Measurements from ENCODE around the gene UGGT2. TPM values are rescaled to one million over a fixed set of nuclear protein-coding genes. Genes with fewer than 3 reads are reported as not detected.
"Not testable (repeated sequence)": the region's sequence is repeated elsewhere in the genome, so short reads cannot be mapped to it uniquely, and the experiment has no call there.

UGGT2 gene
- total RNA-seq, 6 experiments from 2014 or later: 8.2 to 17.1 (median 10.3) TPM

DNA sequence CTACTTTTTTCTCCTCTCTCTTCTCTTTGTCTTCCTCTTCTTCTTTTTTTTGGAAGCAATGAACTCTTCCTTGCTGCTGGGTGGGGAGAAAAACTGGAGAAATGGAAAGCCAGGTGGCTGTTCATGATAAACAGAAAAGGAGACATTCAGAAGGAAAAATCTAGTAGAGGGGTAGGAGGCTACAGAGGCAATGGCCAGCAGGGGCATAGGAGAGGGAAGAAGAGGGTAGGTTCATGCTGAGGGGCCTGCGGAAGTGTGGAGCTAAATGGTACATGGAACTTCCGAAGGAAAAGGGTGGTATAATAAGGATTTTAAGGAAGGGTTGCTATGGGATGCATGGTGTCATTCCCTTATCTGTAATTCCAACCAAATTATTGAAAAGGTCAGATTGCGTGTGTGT lies 19.2 kb upstream of the UGGT2 start:
- intact Hi-C loops (cut with DNase I): no loop called here
- no peak for ATAC-seq
- H3K27ac ChIP-seq: no peak overlapping the region
- H3K4me3 ChIP-seq: no peak overlapping the region
- H3K9me3 ChIP-seq: no peaks in the 10 kb centered on the region
- no peaks in the 10 kb centered on the region for H3K27me3 ChIP-seq
- no peaks in the 10 kb centered on the region for H3K4me1 ChIP-seq
- H3K36me3 ChIP-seq: no peaks in the 10 kb centered on the region
- 53% methylated on average over 3 of the region's 3 CpGs for WGBS (ENCODE audit: insufficient coverage, low coverage, low lambda C conversion rate, missing lambda C conversion rate)
- TF ChIP-seq CTCF (IDR thresholded peaks at IDR 0.05) (no peak), POLR2A (IDR thresholded peaks at IDR 0.05) (no peak)
- DNase-seq: no peak

GRCh38 chr13:96071504-96071903 lies 18.3 kb upstream of the UGGT2 start:
- 35% methylated on average over 6 of the region's 6 CpGs for WGBS (ENCODE audit: insufficient coverage, low coverage, low lambda C conversion rate, missing lambda C conversion rate)
- intact Hi-C loops (cut with DNase I): no loop called here
- Histone ChIP-seq H3K9me3 (no peaks in the 10 kb centered on the region), H3K4me3 (no peak overlapping the region), H3K27me3 (no peaks in the 10 kb centered on the region), H3K36me3 (no peaks in the 10 kb centered on the region), H3K27ac (no peak overlapping the region), H3K4me1 (no peaks in the 10 kb centered on the region)
- ATAC-seq (no peak), DNase-seq (no peak)
- no peak for TF ChIP-seq POLR2A (IDR thresholded peaks at IDR 0.05)
- no peak for TF ChIP-seq CTCF (IDR thresholded peaks at IDR 0.05)

- H3K36me3 ChIP-seq: no peaks in the 10 kb centered on the region
- ATAC-seq (no peak), DNase-seq (no peak)
- no peaks in the 10 kb centered on the region for H3K9me3 ChIP-seq
- no peak for TF ChIP-seq POLR2A (IDR thresholded peaks at IDR 0.05)
- H3K4me1 ChIP-seq: no peaks in the 10 kb centered on the region
- 42% methylated on average over 2 of the region's 2 CpGs for WGBS (ENCODE audit: insufficient coverage, low coverage, low lambda C conversion rate, missing lambda C conversion rate)
- H3K4me3 ChIP-seq: no peak overlapping the region
- H3K27me3 ChIP-seq: no peaks in the 10 kb centered on the region
- intact Hi-C loops (cut with DNase I): no loop called here
- H3K27ac ChIP-seq: no peak overlapping the region
Measured at GRCh38 chr13:96068729-96069128, 15.5 kb upstream of the UGGT2 start.

DNA sequence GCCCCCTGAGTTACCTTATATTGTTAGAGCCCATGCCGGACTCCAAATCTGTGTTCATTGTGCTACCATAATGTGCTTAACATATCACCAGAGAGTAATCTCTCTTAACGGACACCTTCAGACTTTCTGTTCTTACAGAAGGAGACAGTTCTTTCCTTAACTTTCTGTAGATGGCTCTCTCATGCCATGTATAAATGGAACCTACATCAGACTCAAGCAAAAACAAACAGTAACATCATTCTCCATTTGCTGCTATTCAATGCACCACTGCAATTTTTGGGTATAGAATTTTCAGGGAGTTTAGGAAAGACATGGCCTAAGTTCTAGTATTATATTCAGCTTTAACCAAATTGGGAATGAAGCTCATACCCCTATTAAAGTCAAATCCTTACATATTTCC lies 12.6 kb upstream of the UGGT2 start:
- 78% methylated on average over 2 of the region's 2 CpGs for WGBS (ENCODE audit: insufficient coverage, low coverage, low lambda C conversion rate, missing lambda C conversion rate)
- TF ChIP-seq POLR2A (IDR thresholded peaks at IDR 0.05) (no peak), CTCF (IDR thresholded peaks at IDR 0.05) (no peak)

DNA sequence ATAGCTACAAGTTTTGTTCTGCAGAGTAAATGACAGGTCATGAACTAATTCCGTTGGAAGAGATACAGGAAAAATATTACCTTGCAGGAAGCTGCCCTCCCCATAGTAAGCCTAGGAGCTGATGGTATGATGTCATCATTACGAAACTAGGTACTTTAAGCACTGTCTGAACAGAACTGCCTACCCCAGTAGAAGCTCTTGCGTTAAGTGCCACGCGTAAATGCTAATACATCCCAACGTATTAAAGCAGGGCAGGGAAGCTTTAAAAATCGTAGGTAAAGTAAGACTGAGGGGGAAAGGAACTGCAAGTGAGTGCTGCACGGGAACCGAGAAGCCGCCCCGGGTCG lies 572 bp downstream of the UGGT2 start:
- 2% methylated on average over 12 of the region's 12 CpGs for WGBS (ENCODE audit: insufficient coverage, low coverage, low lambda C conversion rate, missing lambda C conversion rate)
- no peaks in the 10 kb centered on the region for H3K36me3 ChIP-seq

More for the DNA sequence above, 12.6 kb upstream of the UGGT2 start:
- no peak for ATAC-seq
- intact Hi-C loops (cut with DNase I): no loop called here
- Histone ChIP-seq H3K9me3 (no peaks in the 10 kb centered on the region), H3K27me3 (no peaks in the 10 kb centered on the region), H3K4me3 (no peak overlapping the region), H3K4me1 (no peaks in the 10 kb centered on the region), H3K27ac (no peak overlapping the region), H3K36me3 (no peaks in the 10 kb centered on the region)
- no peak for DNase-seq

DNA sequence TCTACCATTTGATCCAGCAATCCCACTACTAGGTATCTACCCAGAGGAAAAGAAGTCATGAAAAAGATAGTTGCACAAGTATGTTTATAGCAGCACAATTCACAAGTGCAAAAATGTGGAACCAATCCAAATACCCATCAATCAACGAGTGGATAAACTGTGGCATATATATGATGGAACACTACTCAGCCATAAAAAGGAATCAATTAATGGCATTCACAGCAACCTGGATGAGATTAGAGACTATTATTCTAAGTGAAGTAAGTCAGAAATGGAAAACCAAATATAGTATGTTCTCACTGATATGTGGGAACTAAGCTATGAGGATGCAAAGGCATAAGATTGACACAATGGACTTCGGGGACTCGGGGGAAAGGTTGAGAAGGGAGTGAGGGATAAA lies 1.3 kb downstream of the UGGT2 start:
- H3K27ac ChIP-seq; ATAC-seq; intact Hi-C loops (cut with DNase I); DNase-seq; H3K27me3 ChIP-seq; H3K36me3 ChIP-seq; H3K4me3 ChIP-seq; H3K4me1 ChIP-seq; H3K9me3 ChIP-seq: not testable (repeated sequence)
- WGBS (ENCODE audit: insufficient coverage, low coverage, low lambda C conversion rate, missing lambda C conversion rate): 91% methylated on average over 3 of the region's 3 CpGs

More for the DNA sequence above, 572 bp downstream of the UGGT2 start:
- Histone ChIP-seq H3K27ac (peak overlapping the region in 2 of 3 donors; percentile 15 to 35), H3K4me1 (peaks cover 0 to 6% (median 0%) of the 10 kb centered on the region in 4 donors), H3K27me3 (no peaks in the 10 kb centered on the region), H3K9me3 (no peaks in the 10 kb centered on the region), H3K4me3 (peak overlapping the region; percentile 75 to 92 (median 79))
- DNase-seq (no peak), ATAC-seq (peak in 3 of 4 donors; percentile 10 to 40 (median 32))
- intact Hi-C loops (cut with DNase I): no loop called here
- no peak for TF ChIP-seq CTCF (IDR thresholded peaks at IDR 0.05)
- TF ChIP-seq POLR2A (IDR thresholded peaks at IDR 0.05): no peak

DNA sequence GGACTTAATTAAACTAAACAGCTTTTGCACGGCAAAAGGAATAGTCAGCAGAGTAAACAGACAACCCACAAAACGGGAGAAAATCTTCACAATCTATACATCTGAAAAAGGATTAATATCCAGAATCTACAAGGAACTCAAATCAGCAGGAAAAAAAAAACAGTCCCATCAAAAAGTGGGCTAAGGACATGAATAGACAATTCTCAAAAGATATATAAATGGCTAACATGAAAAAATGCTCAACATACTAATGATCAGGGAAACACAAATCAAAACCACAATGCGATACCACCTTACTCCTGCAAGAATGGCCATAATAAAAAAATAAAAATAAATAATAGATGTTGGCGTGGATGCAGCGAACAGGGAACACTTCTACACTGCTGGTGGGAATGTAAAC lies 1.7 kb downstream of the UGGT2 start:
- WGBS (ENCODE audit: insufficient coverage, low coverage, low lambda C conversion rate, missing lambda C conversion rate): 82% methylated on average over 4 of the region's 5 CpGs
- intact Hi-C loops (cut with DNase I): not testable (repeated sequence)

DNA sequence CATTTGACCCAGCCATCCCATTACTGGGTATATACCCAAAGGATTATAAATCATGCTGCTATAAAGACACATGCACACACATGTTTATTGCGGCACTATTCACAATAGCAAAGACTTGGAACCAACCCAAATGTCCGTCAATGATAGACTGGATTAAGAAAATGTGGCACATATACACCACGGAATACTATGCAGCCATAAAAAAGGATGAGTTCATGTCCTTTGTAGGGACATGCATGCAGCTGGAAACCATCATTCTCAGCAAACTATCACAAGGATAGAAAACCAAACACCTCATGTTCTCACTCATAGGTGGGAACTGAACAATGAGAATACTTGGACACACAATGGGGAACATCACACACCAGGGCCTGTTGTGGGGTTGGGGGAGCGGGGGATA lies 2.2 kb downstream of the UGGT2 start:
- H3K27me3 ChIP-seq; H3K9me3 ChIP-seq; H3K27ac ChIP-seq; DNase-seq; intact Hi-C loops (cut with DNase I); ATAC-seq; H3K4me1 ChIP-seq; H3K4me3 ChIP-seq; H3K36me3 ChIP-seq: not testable (repeated sequence)
- WGBS (ENCODE audit: insufficient coverage, low coverage, low lambda C conversion rate, missing lambda C conversion rate): 87% methylated on average over 4 of the region's 4 CpGs

More for the DNA sequence above, 1.7 kb downstream of the UGGT2 start:
- not testable (repeated sequence) for DNase-seq, H3K4me3 ChIP-seq, ATAC-seq, H3K4me1 ChIP-seq, H3K27me3 ChIP-seq, H3K36me3 ChIP-seq, H3K9me3 ChIP-seq, H3K27ac ChIP-seq
